CD4-positive, CD25-positive, alpha-beta regulatory T cell (primary cell): ENCODE data around the gene RBM38. TPM values are rescaled to one million over a fixed set of nuclear protein-coding genes. Genes with fewer than 3 reads are reported as not detected.
"Not testable (repeated sequence)": the region's sequence is repeated elsewhere in the genome, so short reads cannot be mapped to it uniquely, and the experiment has no call there.

Experiments
- ATAC-seq, 2 donors: fragments of 150-1000 bp; cut with Tn5 transposase; one replicate each; pipeline ENCODE4 v1.10.0; 2021; ENCODE audit warnings: low read depth in 2 of 2, moderate number of reproducible peaks in 2 of 2, moderate library complexity in 1 of 2
- DNase-seq, 3 donors: peaks; one replicate each; pipeline versions ENCODE4 v3.0.0 to v3.0.0-alpha.2; 2012 to 2022; ENCODE audit warnings: mixed read lengths in 1 of 3
- H3K27ac ChIP-seq: one replicate; pipeline ENCODE4 v1.7.0; 2013; ENCODE audit warnings: mild to moderate bottlenecking, low read length; ENCODE audit not compliant: insufficient read depth, poor library complexity, severe bottlenecking
- H3K27me3 ChIP-seq: one replicate; pipeline ENCODE4 v1.7.0; 2013; ENCODE audit warnings: low read length; ENCODE audit not compliant: control insufficient read depth, insufficient read depth
- H3K36me3 ChIP-seq: one replicate; pipeline ENCODE4 v1.7.0; 2013; ENCODE audit warnings: mild to moderate bottlenecking, low read length, moderate library complexity; ENCODE audit not compliant: control insufficient read depth, insufficient read depth
- H3K4me1 ChIP-seq: 2 replicates; pipeline ENCODE4 v1.7.0; 2013; ENCODE audit warnings: mild to moderate bottlenecking, low read length; ENCODE audit not compliant: insufficient read depth, control insufficient read depth, poor library complexity, severe bottlenecking
- H3K4me3 ChIP-seq: one replicate; pipeline ENCODE4 v1.7.0; 2013; ENCODE audit warnings: low read depth, mild to moderate bottlenecking, low read length, moderate library complexity
- H3K9me3 ChIP-seq, 2 experiments: 1 replicate in 1 of 2; 2 replicates in 1 of 2; pipeline ENCODE4 v1.7.0; 2013; ENCODE audit warnings: low read length in 2 of 2, mild to moderate bottlenecking in 1 of 2, moderate library complexity in 1 of 2; ENCODE audit not compliant: control insufficient read depth in 2 of 2
- H3K27ac Mint-ChIP-seq, 3 donors: one replicate each; pipeline ENCODE4 v1.8.0; 2020 to 2022; ENCODE audit warnings: mild to moderate bottlenecking in 3 of 3, mixed read lengths in 3 of 3, moderate library complexity in 2 of 3
- H3K27me3 Mint-ChIP-seq: one replicate; pipeline ENCODE4 v1.8.0; 2022; ENCODE audit warnings: mild to moderate bottlenecking, mixed read lengths
- H3K36me3 Mint-ChIP-seq: one replicate; pipeline ENCODE4 v1.8.0; 2020; ENCODE audit warnings: mixed read lengths
- H3K4me1 Mint-ChIP-seq, 4 donors: one replicate each; pipeline ENCODE4 v1.8.0; 2020 to 2022; ENCODE audit warnings: mixed read lengths in 4 of 4, mild to moderate bottlenecking in 1 of 4
- H3K4me3 Mint-ChIP-seq, 4 donors: one replicate each; pipeline ENCODE4 v1.8.0; 2020 to 2022; ENCODE audit warnings: mild to moderate bottlenecking in 4 of 4, mixed read lengths in 4 of 4, moderate library complexity in 3 of 4
- H3K9me3 Mint-ChIP-seq, 7 donors: one replicate each; pipeline ENCODE4 v1.8.0; 2020 to 2022; ENCODE audit warnings: mixed read lengths in 7 of 7, mild to moderate bottlenecking in 3 of 7, moderate library complexity in 2 of 7
- polyA plus RNA-seq, 4 donors: library from polyadenylated mRNA; unstranded; fragments of 300-500 nt; fragmentation: Illumina TruSeq; gene quantifications; one replicate each; pipeline ENCODE4 v1.2.3, GENCODE V29; 2021
- total RNA-seq: library from RNA; stranded (reverse); gene quantifications from one replicate; pipeline ENCODE4 v1.2.3, GENCODE V29; 2022

RBM38 gene
- total RNA-seq: 322 TPM
- polyA plus RNA-seq: 100 to 1,000 TPM in 2 of 4 donors, 10 to 100 TPM in 2; 71.9 to 163 (median 102) TPM

DNA sequence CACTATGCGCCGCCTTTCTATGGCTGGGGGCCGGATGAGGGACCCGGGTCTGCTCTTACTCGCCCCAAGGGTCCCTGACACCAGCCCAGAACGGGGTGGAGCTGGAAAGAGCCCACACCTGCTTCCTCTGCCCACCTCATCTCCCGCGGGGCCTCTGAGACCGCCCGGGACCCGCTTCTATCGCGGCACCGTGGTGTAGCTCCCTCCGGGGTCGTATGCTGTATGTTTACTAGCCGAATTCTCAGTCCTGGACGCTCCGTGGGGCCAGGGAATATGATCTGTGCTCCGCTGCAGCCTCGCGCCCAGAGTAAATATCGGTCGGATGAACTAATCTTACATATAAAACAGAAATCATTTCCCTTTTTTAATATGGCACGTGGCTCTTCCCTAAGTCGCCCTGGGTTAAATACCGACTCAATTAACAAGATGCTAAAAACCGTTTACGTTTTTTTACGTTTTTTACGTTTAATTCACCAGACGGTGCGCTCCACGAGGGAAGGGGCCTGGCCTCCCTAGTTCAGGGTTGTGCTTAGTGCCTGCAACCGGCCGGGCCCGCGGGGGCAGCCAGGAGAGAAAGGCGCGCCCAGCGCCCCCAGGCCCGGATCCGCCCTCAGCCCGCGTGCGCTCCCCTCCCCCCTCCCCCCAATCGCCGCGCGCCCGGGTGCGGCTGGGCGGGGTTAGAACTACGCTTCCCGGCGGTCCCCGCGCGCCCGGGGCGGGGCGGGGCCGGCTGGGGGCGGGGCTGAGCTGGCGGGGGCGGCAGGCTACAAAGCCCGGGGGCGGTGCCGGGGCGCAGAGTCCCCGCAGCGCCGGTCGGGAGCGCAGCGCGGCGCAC is at the start of gene RBM38:
TSS of gene RBM38 (plus strand) at position 793 of the 835 bp plus-strand sequence. CDS start 186 bp downstream, outside the sequence.
- H3K4me3 Mint-ChIP-seq: peak within 1 kb of the TSS; percentile 93 to 99 (median 98)
- peak within 1 kb of the TSS; percentile 92 for H3K4me3 ChIP-seq
- H3K27me3 Mint-ChIP-seq: peaks cover 8% of the 10 kb centered on the region
- no peaks in the 10 kb centered on the region for H3K27me3 ChIP-seq
- peaks cover 30% of the 10 kb centered on the region for H3K36me3 Mint-ChIP-seq
- H3K9me3 Mint-ChIP-seq: peaks cover 0 to 2% (median 0%) of the 10 kb centered on the region in 7 donors
- peak within 1 kb of the TSS; percentile 98 to 100 (median 99) for H3K27ac Mint-ChIP-seq
- peak within 1 kb of the TSS; percentile 94 for H3K27ac ChIP-seq
- ATAC-seq (peak; percentile 66 to 74), DNase-seq (peak; percentile 70 to 77 (median 75))
- peaks cover 57% of the 10 kb centered on the region for H3K4me1 ChIP-seq
- H3K9me3 ChIP-seq: no peaks in the 10 kb centered on the region
- H3K4me1 Mint-ChIP-seq: peaks cover 5 to 48% (median 28%) of the 10 kb centered on the region in 4 donors
- peaks cover 27% of the 10 kb centered on the region for H3K36me3 ChIP-seq

DNA sequence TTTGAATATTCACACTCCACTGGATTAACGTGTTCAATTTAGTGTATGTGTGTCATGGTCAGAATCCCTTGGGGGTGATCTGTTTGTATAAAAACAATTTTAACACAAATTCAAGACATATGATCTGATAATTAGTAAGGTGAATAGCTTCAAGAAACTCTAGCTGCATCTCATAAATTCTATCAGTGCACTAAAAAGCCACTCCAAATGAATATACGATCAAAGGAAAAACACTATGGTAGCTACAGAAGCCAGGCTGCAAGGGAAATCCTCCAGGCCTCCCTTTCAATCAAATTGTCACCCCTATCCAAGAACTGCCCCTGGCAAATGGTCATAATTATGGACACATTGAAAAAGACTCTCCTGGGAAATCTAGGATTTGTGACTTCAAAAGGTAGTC is 49.5 kb upstream of the RBM38 start:
- H3K9me3 ChIP-seq: no peaks in the 10 kb centered on the region
- no peak overlapping the region for H3K27ac ChIP-seq
- H3K4me3 ChIP-seq: no peak overlapping the region
- Mint-ChIP-seq H3K9me3 (no peaks in the 10 kb centered on the region), H3K27me3 (peaks cover 54% of the 10 kb centered on the region), H3K4me3 (no peak overlapping the region), H3K36me3 (no peaks in the 10 kb centered on the region), H3K4me1 (peaks cover 0 to 6% (median 0%) of the 10 kb centered on the region in 4 donors), H3K27ac (no peak overlapping the region)
- no peaks in the 10 kb centered on the region for H3K36me3 ChIP-seq
- H3K4me1 ChIP-seq: no peaks in the 10 kb centered on the region
- H3K27me3 ChIP-seq: peaks cover 34% of the 10 kb centered on the region
- DNase-seq: no peak
- no peak for ATAC-seq

DNA sequence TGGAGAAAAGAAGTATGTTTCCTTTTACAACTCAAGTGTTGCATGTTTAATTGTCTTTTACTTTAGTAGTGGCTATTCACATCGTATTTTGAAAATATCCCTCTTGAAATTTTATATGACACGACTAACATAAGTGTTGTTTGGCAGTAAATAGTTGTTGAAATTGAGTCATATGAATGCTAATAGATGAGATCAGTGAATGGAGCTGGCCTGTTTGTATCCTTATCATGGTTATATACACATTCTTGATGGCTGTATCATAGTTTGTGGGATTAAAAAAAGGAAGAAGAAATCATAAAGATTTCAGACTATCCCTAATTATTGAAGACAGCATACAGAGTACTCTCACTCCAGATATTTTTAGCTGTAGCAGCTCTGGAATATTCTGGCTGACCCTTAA is 48.4 kb upstream of the RBM38 start:
- Histone ChIP-seq H3K9me3 (no peaks in the 10 kb centered on the region), H3K4me3 (no peak overlapping the region), H3K4me1 (no peaks in the 10 kb centered on the region), H3K27me3 (peaks cover 30% of the 10 kb centered on the region), H3K27ac (no peak overlapping the region), H3K36me3 (no peaks in the 10 kb centered on the region)
- DNase-seq (no peak), ATAC-seq (no peak)
- Mint-ChIP-seq H3K4me3 (no peak overlapping the region), H3K27ac (no peak overlapping the region), H3K9me3 (no peaks in the 10 kb centered on the region), H3K27me3 (peaks cover 51% of the 10 kb centered on the region), H3K4me1 (peaks cover 0 to 6% (median 0%) of the 10 kb centered on the region in 4 donors), H3K36me3 (no peaks in the 10 kb centered on the region)

DNA sequence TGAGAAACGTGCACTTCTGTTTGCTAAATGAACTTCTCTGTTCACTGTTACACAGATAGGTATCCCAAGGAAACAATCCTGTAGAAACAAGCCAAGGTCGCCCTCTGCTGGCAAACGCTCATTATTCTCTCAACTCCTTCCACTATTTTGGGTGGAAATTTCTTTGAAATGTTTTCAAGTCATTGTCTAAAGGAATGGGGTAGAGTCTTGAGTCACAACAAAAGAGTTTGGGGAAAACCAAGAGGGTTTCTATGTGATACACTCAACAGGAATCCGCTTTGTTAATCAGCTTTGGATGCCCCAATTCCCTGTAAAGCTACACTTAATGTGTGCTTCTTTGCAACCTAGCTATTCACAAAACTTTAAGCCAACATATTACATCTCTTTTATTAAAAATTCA is 44.7 kb upstream of the RBM38 start:
- Mint-ChIP-seq H3K4me3 (peak overlapping the region in 1 of 4 donors; percentile 47), H3K36me3 (no peaks in the 10 kb centered on the region), H3K27me3 (peaks cover 23% of the 10 kb centered on the region), H3K9me3 (peaks cover 0 to 2% (median 0%) of the 10 kb centered on the region in 7 donors), H3K4me1 (peaks cover 0 to 11% (median 3%) of the 10 kb centered on the region in 4 donors), H3K27ac (no peak overlapping the region)
- DNase-seq (peak; percentile 34 to 64 (median 47)), ATAC-seq (peak; percentile 35 to 44)
- peaks cover 21% of the 10 kb centered on the region for H3K27me3 ChIP-seq
- no peak overlapping the region for H3K4me3 ChIP-seq
- H3K36me3 ChIP-seq: no peaks in the 10 kb centered on the region
- H3K4me1 ChIP-seq: no peaks in the 10 kb centered on the region
- no peaks in the 10 kb centered on the region for H3K9me3 ChIP-seq
- H3K27ac ChIP-seq: no peak overlapping the region

DNA sequence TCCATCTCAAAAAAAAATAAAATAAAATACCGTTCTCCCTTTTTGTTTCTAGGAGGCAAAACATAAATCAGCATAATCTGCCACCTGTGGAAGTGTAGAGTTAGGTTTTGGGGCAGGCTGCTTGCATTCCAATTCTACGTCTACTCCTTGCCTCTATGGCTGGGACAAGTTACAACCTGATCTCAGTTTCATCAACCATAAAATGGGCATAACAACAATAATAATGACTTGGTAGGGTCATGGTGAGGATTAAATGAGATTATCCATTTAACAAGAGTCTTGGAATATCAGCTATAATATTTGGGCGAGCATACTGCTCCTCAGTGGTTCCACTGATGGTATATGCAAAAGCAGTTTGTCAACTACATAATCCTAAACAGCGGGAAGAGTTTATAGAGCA is 43.8 kb upstream of the RBM38 start:
- peaks cover 14% of the 10 kb centered on the region for H3K27me3 Mint-ChIP-seq
- H3K4me1 Mint-ChIP-seq: peaks cover 6 to 15% (median 9%) of the 10 kb centered on the region in 4 donors
- Histone ChIP-seq H3K4me3 (no peak overlapping the region), H3K27me3 (peaks cover 12% of the 10 kb centered on the region), H3K4me1 (peaks cover 9% of the 10 kb centered on the region), H3K27ac (no peak overlapping the region), H3K36me3 (no peaks in the 10 kb centered on the region), H3K9me3 (no peaks in the 10 kb centered on the region)
- no peaks in the 10 kb centered on the region for H3K36me3 Mint-ChIP-seq
- ATAC-seq (no peak), DNase-seq (no peak)
- H3K4me3 Mint-ChIP-seq: peak overlapping the region in 1 of 4 donors; percentile 56
- peaks cover 0 to 2% (median 0%) of the 10 kb centered on the region in 7 donors for H3K9me3 Mint-ChIP-seq
- H3K27ac Mint-ChIP-seq: no peak overlapping the region

DNA sequence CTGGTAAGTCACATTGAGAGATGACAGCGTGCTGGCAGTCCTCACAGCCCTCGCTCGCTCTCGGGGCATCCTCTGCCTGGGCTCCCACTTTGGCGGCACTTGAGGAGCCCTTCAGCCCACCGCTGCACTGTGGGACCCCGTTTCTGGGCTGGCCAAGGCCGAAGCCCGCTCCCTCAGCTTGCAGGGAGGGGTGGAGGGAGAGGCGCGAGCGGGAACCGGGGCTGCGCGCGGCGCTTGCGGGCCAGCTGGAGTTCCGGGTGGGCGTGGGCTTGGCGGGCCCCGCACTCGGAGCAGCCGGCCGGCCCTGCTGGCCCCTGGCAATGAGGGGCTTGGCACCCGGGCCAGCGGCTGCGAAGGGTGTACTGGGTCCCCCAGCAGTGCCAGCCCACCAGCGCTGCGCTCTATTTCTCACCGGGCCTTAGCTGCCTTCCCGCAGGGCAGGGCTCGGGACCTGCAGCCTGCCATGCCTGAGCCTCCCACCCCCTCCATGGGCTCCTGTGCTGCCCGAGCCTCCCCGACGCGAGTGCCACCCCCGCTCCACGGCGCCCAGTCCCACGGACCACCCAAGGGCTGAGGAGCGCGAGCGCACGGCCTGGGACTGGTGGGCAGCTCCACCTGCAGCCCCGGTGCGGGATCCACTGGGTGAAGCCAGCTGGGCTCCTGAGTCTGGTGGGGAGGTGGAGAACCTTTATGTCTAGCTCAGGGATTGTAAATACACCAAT is 42.8 kb upstream of the RBM38 start:
- H3K9me3 Mint-ChIP-seq, H3K27me3 Mint-ChIP-seq, DNase-seq, H3K36me3 Mint-ChIP-seq, ATAC-seq, H3K27ac Mint-ChIP-seq, H3K27ac ChIP-seq, H3K27me3 ChIP-seq, H3K9me3 ChIP-seq, H3K4me3 ChIP-seq, H3K36me3 ChIP-seq: not testable (repeated sequence)
- peaks cover 11 to 25% (median 14%) of the 10 kb centered on the region in 4 donors for H3K4me1 Mint-ChIP-seq
- H3K4me1 ChIP-seq: peaks cover 17% of the 10 kb centered on the region
- peak overlapping the region in 1 of 4 donors; percentile 56 for H3K4me3 Mint-ChIP-seq

DNA sequence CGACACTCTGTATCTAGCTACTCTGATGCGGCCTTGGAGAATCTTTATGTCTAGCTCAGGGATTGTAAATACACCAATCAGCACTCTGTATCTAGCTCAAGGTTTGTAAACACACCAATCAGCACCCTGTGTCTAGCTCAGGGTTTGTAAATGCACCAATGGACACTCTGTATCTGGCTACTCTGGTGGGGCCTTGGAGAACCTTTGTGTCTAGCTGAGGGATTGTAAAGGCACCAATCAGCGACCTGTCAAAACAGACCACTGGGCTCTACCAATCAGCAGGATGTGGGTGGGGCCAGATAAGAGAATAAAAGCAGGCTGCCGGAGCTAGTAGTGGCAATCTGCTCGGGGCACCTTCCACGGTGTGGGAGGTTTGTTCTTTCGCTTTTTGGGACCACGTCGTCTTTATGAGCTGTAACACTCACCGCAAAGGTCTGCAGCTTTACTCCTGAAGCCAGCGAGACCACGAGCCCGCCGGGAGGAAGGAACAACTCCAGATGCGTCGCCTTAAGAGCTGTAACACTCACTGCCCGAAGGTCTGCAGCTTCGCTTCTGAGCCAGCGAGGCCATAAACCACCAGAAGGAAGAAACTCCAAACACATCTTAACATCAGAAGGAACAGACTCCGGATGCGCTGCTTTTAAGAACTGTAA is 42.1 kb upstream of the RBM38 start:
- not testable (repeated sequence) for ATAC-seq

More for the DNA sequence above, 42.1 kb upstream of the RBM38 start:
- H3K27me3 ChIP-seq, H3K27ac ChIP-seq, H3K27me3 Mint-ChIP-seq, H3K9me3 Mint-ChIP-seq, H3K36me3 Mint-ChIP-seq, H3K9me3 ChIP-seq, H3K4me3 ChIP-seq: not testable (repeated sequence)
- peak overlapping the region; percentile 67 to 97 (median 82) for H3K4me3 Mint-ChIP-seq
- peak overlapping the region in 2 of 3 donors; percentile 77 to 85 for H3K27ac Mint-ChIP-seq
- DNase-seq: peak in 1 of 3 donors; percentile 11
- peaks cover 19% of the 10 kb centered on the region for H3K4me1 ChIP-seq
- peaks cover 12% of the 10 kb centered on the region for H3K36me3 ChIP-seq
- peaks cover 16 to 28% (median 17%) of the 10 kb centered on the region in 4 donors for H3K4me1 Mint-ChIP-seq
